Activated CD8-positive, alpha-beta memory T cell treated with anti-CD3 and anti-CD28 coated beads, Interleukin-2, amount 10 ng/mL, durations not matched to agents 7 days and 5 days (primary cell): ENCODE data around the gene FITM1. TPM values are rescaled to one million over a fixed set of nuclear protein-coding genes. Genes with fewer than 3 reads are reported as not detected.

Experiments
- ATAC-seq: fragments of 150-1000 bp; cut with Tn5 transposase; one replicate; pipeline ENCODE4 v1.10.0; 2021; ENCODE audit warnings: moderate library complexity
- CTCF ChIA-PET: fragments of 350-600 bp; sonication (Branson Sonifier 250); formaldehyde crosslinking; loops from one replicate; lab custom pipeline; 2021; ENCODE audit warnings: antibody characterized with exemption; lab: Charles Lee
- DNase-seq: peaks from one replicate; pipeline ENCODE4 v3.0.0-alpha.2; 2020
- H3K27ac Mint-ChIP-seq: one replicate; pipeline ENCODE4 v1.8.0; 2021; ENCODE audit warnings: mild to moderate bottlenecking, mixed read lengths
- H3K27me3 Mint-ChIP-seq: one replicate; pipeline ENCODE4 v1.8.0; 2021; ENCODE audit warnings: mixed read lengths
- H3K36me3 Mint-ChIP-seq: one replicate; pipeline ENCODE4 v1.8.0; 2021; ENCODE audit warnings: mild to moderate bottlenecking, mixed read lengths
- H3K4me1 Mint-ChIP-seq: one replicate; pipeline ENCODE4 v1.8.0; 2021; ENCODE audit warnings: mixed read lengths
- H3K4me3 Mint-ChIP-seq: one replicate; pipeline ENCODE4 v1.8.0; 2021; ENCODE audit warnings: mild to moderate bottlenecking, moderate library complexity, mixed read lengths
- H3K9me3 Mint-ChIP-seq: one replicate; pipeline ENCODE4 v1.8.0; 2022; ENCODE audit warnings: low read depth, mixed read lengths
- total RNA-seq, 2 experiments: library from RNA; stranded (reverse); gene quantifications; one replicate each; pipeline ENCODE4 v1.2.3, GENCODE V29; 2021

Gene FITM1
- total RNA-seq, 2 experiments from 2014 or later: 0.77 to 0.91 TPM

GRCh38 chr14:24115422-24116127 is 14.9 kb upstream of the FITM1 start:
- ATAC-seq (no peak), DNase-seq (no peak)
- H3K27me3 Mint-ChIP-seq: no peaks in the 10 kb centered on the region
- CTCF ChIA-PET: interaction anchor here (1.0 to 5.3 kb wide), 14 partner anchors 9 to 195 kb away, joined by 3 to 52 read pairs (median 8); partner anchors contain the start of genes EMC9, IRF9, LTB4R and LTB4R2
- H3K27ac Mint-ChIP-seq: peak overlapping the region; percentile 100
- H3K4me1 Mint-ChIP-seq: peaks cover 29% of the 10 kb centered on the region
- H3K4me3 Mint-ChIP-seq: peak overlapping the region; percentile 99
- H3K9me3 Mint-ChIP-seq: no peaks in the 10 kb centered on the region
- H3K36me3 Mint-ChIP-seq: peaks cover 36% of the 10 kb centered on the region

- Mint-ChIP-seq H3K4me1 (peaks cover 24% of the 10 kb centered on the region), H3K36me3 (peaks cover 41% of the 10 kb centered on the region), H3K27me3 (no peaks in the 10 kb centered on the region), H3K9me3 (no peaks in the 10 kb centered on the region), H3K27ac (peak overlapping the region; percentile 100), H3K4me3 (peak overlapping the region; percentile 99)
- DNase-seq (no peak), ATAC-seq (no peak)
- CTCF ChIA-PET: interaction anchor here (1.0 to 5.3 kb wide), 7 partner anchors 8 to 192 kb away, joined by 3 to 52 read pairs (median 8); partner anchors contain the start of genes EMC9, IRF9 and PSME1
Measured at GRCh38 chr14:24116128-24116814, 14.2 kb upstream of the FITM1 start.

- no peak overlapping the region for H3K27ac Mint-ChIP-seq
- H3K4me1 Mint-ChIP-seq: peaks cover 24% of the 10 kb centered on the region
- no peak for DNase-seq
- H3K9me3 Mint-ChIP-seq: no peaks in the 10 kb centered on the region
- no peak for ATAC-seq
- CTCF ChIA-PET: interaction anchor here (0.7 to 5.3 kb wide), 5 partner anchors 9 to 44 kb away, joined by 3 to 52 read pairs (median 6); partner anchors contain the start of genes FITM1, IRF9 and PSME1
- H3K4me3 Mint-ChIP-seq: no peak overlapping the region
- peaks cover 45% of the 10 kb centered on the region for H3K36me3 Mint-ChIP-seq
- H3K27me3 Mint-ChIP-seq: no peaks in the 10 kb centered on the region
Measured at GRCh38 chr14:24117179-24117578, 13.3 kb upstream of the FITM1 start.

- no peak for DNase-seq
- Mint-ChIP-seq H3K27me3 (no peaks in the 10 kb centered on the region), H3K9me3 (no peaks in the 10 kb centered on the region), H3K4me1 (peaks cover 24% of the 10 kb centered on the region), H3K27ac (no peak overlapping the region), H3K36me3 (peaks cover 53% of the 10 kb centered on the region), H3K4me3 (no peak overlapping the region)
- CTCF ChIA-PET: interaction anchor here (0.8 to 1.4 kb wide), 3 partner anchors 13 to 16 kb away, joined by 3 to 4 read pairs (median 3); partner anchors contain the start of gene PSME1
- no peak for ATAC-seq
Measured at GRCh38 chr14:24119691-24120090, 10.8 kb upstream of the FITM1 start.

GRCh38 chr14:24121210-24121609 is 9.2 kb upstream of the FITM1 start:
- DNase-seq: no peak
- Mint-ChIP-seq H3K27ac (no peak overlapping the region), H3K9me3 (no peaks in the 10 kb centered on the region), H3K4me3 (no peak overlapping the region), H3K27me3 (no peaks in the 10 kb centered on the region), H3K36me3 (peaks cover 49% of the 10 kb centered on the region), H3K4me1 (peaks cover 14% of the 10 kb centered on the region)
- ATAC-seq: no peak
- CTCF ChIA-PET: interaction anchor here (1.2 to 1.6 kb wide), 2 partner anchors 12 to 13 kb away, joined by 3 read pairs; no protein-coding TSS in a partner anchor

- ATAC-seq (no peak), DNase-seq (no peak)
- Mint-ChIP-seq H3K4me3 (no peak overlapping the region), H3K9me3 (no peaks in the 10 kb centered on the region), H3K36me3 (peaks cover 41% of the 10 kb centered on the region), H3K27me3 (no peaks in the 10 kb centered on the region), H3K4me1 (peaks cover 5% of the 10 kb centered on the region), H3K27ac (no peak overlapping the region)
- CTCF ChIA-PET: interaction anchor here (1.2 kb wide), 1 partner anchor 14 kb away, joined by 5 read pairs; no protein-coding TSS in a partner anchor
Measured at GRCh38 chr14:24122416-24122815, 8.0 kb upstream of the FITM1 start.

GRCh38 chr14:24122898-24123297 is 7.6 kb upstream of the FITM1 start:
- no peaks in the 10 kb centered on the region for H3K9me3 Mint-ChIP-seq

GRCh38 chr14:24123424-24124417 is 6.7 kb upstream of the FITM1 start:
- CTCF ChIA-PET: interaction anchor here (1.2 to 1.3 kb wide), 2 partner anchors 8 to 15 kb away, joined by 5 to 8 read pairs; partner anchors contain the start of genes DCAF11 and NRL
- H3K36me3 Mint-ChIP-seq: peaks cover 30% of the 10 kb centered on the region
- no peak for ATAC-seq
- no peak for DNase-seq
- H3K4me1 Mint-ChIP-seq: no peaks in the 10 kb centered on the region
- no peaks in the 10 kb centered on the region for H3K27me3 Mint-ChIP-seq
- no peak overlapping the region for H3K4me3 Mint-ChIP-seq
- H3K9me3 Mint-ChIP-seq: no peaks in the 10 kb centered on the region
- no peak overlapping the region for H3K27ac Mint-ChIP-seq

More at GRCh38 chr14:24122898-24123297, 7.6 kb upstream of the FITM1 start:
- Mint-ChIP-seq H3K27ac (no peak overlapping the region), H3K4me3 (no peak overlapping the region), H3K4me1 (peaks cover 3% of the 10 kb centered on the region), H3K36me3 (peaks cover 37% of the 10 kb centered on the region), H3K27me3 (no peaks in the 10 kb centered on the region)
- ATAC-seq (no peak), DNase-seq (no peak)
- CTCF ChIA-PET: interaction anchor here (1.2 kb wide), 1 partner anchor 14 kb away, joined by 5 read pairs; no protein-coding TSS in a partner anchor

GRCh38 chr14:24126939-24127338 is 3.5 kb upstream of the FITM1 start:
- DNase-seq (no peak), ATAC-seq (no peak)
- Mint-ChIP-seq H3K27me3 (no peaks in the 10 kb centered on the region), H3K4me1 (peaks cover 5% of the 10 kb centered on the region), H3K36me3 (peaks cover 10% of the 10 kb centered on the region), H3K27ac (no peak overlapping the region), H3K9me3 (no peaks in the 10 kb centered on the region), H3K4me3 (no peak overlapping the region)
- CTCF ChIA-PET: interaction anchor here (0.6 to 2.7 kb wide), 6 partner anchors 9 to 142 kb away, joined by 3 to 7 read pairs (median 4); partner anchors contain the start of genes IRF9, NRL and PSME1

GRCh38 chr14:24127673-24128072 is 2.8 kb upstream of the FITM1 start:
- DNase-seq (no peak), ATAC-seq (no peak)
- Mint-ChIP-seq H3K27ac (no peak overlapping the region), H3K36me3 (peaks cover 7% of the 10 kb centered on the region), H3K4me1 (peaks cover 12% of the 10 kb centered on the region), H3K4me3 (no peak overlapping the region), H3K9me3 (no peaks in the 10 kb centered on the region), H3K27me3 (no peaks in the 10 kb centered on the region)
- CTCF ChIA-PET: interaction anchor here (1.1 to 2.1 kb wide), 3 partner anchors 8 to 19 kb away, joined by 3 to 6 read pairs (median 3); partner anchors contain the start of gene PSME1

- Mint-ChIP-seq H3K27me3 (no peaks in the 10 kb centered on the region), H3K27ac (no peak overlapping the region), H3K36me3 (peaks cover 1% of the 10 kb centered on the region), H3K9me3 (no peaks in the 10 kb centered on the region), H3K4me1 (peaks cover 16% of the 10 kb centered on the region), H3K4me3 (no peak overlapping the region)
- CTCF ChIA-PET: interaction anchor here (1.0 to 1.4 kb wide), 4 partner anchors 12 to 32 kb away, joined by 3 to 6 read pairs (median 4); partner anchors contain the start of genes DCAF11, IRF9 and NRL
- no peak for DNase-seq
- no peak for ATAC-seq
Measured at GRCh38 chr14:24129410-24129998, 955 bp upstream of the FITM1 start.
